ENCODE measurements around the gene TMEM39A.
A peak's percentile ranks its signal among the peaks of the same experiment; 100 is the strongest.

The TMEM39A gene

GRCh38 chr3:119463171-119464169 is at the start of gene TMEM39A:
Gene TMEM39A (minus strand): TSS chr3:119463615. CDS start chr3:119462074, 1,541 bp downstream.
- DNase-seq (ENCODE audit: low read depth in 1 of 2, low spot score in 1 of 2) = peak; percentile 96 to 98

DNA sequence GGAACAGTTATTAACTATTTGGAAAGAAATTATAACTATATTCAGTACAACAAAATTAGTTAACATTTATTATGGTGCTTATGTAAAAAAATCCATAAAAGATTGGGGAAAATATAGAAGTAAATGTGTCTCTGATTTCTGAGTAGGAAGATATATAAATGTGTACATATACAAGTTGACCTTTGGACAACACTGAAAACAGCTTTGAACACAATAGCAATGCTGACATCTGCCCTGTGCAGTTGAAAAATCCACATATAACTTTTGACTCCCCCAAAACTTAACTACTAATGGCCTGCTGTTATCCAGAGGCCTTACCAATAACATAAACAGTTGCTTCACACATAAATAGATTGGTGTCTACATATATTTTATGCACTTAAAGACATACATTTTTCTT is 47.3 kb upstream of the TMEM39A start:
- no peak for DNase-seq (ENCODE audit: low read depth in 1 of 2, low spot score in 1 of 2)

DNA sequence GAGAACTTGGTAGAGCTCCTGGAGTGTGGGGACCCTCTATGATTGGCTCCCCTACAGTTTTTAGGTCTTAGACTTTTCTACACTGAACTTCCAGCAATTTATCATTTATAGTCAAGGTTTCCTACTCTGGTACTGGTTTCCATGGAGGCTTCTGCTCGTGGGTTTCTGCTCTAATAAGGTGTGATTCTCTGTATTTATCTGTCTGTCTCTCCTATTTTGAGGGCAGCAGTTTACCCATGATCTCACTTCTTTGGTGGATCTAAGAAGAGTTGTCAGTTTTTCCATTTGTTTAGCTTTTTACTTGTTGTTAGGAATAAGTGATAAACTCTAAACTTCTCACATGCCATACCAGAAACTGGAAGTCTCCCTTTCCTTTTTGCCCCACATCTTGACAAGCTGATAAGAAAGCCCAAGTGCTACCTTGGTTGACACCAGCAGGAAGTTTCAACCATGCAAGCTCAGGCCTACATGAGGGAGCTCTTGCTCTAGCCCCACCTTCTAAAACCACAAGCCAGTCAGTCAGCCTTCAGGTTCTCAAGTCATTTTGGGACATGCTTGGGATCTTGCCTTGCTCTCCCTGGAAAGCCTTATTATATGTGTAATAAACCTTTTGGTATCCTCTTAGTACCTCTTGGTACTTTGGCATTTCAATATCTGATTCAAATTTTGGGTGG is 44.9 kb upstream of the TMEM39A start:
- no peak for DNase-seq (ENCODE audit: low read depth in 1 of 2, low spot score in 1 of 2)

DNA sequence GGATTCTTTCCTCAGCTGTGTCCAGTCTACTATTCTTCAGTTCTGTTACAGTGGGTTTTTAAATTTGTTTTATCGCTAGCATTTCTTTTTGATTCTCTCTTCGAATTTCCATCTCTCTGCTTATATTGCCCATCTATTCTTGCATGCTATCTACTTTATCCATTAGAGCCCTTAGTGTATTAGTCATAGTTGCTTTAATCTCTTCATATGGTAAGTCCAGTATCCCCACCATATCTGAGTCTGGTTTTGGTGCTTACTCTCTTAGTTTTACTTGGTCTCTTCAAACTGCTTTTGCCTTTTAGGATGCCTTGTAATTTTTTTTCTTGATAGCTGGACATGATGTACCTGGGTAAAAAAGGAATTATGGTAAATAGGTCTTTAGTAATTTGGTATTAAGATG is 44.0 kb upstream of the TMEM39A start:
- no peak for DNase-seq (ENCODE audit: low read depth in 1 of 2, low spot score in 1 of 2)

- no peak for DNase-seq (ENCODE audit: low read depth in 1 of 2, low spot score in 1 of 2)
Observed at GRCh38 chr3:119506631-119507030, 43.2 kb upstream of the TMEM39A start.

DNA sequence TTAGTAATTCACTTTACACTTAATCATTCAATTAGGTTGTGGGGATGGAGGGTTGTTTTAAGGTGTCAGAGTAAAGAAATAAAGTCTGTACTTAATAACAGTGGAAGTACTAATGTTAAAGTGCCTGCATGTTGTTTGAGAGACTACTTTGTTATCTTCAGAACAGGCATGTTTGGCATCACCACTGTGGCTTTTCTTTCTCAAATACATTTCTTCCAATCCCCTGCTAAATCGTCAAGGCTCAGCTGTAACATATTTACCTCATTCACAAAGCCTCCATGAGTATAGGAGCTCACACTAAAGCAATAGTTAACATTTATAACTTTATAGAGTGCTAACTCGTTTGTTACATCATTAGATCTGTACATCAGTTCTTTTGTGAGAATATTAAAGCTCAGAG is 37.5 kb upstream of the TMEM39A start:
- no peak for DNase-seq (ENCODE audit: low read depth in 1 of 2, low spot score in 1 of 2)

GRCh38 chr3:119500265-119500664 is 36.9 kb upstream of the TMEM39A start:
- no peak for DNase-seq (ENCODE audit: low read depth in 1 of 2, low spot score in 1 of 2)

DNA sequence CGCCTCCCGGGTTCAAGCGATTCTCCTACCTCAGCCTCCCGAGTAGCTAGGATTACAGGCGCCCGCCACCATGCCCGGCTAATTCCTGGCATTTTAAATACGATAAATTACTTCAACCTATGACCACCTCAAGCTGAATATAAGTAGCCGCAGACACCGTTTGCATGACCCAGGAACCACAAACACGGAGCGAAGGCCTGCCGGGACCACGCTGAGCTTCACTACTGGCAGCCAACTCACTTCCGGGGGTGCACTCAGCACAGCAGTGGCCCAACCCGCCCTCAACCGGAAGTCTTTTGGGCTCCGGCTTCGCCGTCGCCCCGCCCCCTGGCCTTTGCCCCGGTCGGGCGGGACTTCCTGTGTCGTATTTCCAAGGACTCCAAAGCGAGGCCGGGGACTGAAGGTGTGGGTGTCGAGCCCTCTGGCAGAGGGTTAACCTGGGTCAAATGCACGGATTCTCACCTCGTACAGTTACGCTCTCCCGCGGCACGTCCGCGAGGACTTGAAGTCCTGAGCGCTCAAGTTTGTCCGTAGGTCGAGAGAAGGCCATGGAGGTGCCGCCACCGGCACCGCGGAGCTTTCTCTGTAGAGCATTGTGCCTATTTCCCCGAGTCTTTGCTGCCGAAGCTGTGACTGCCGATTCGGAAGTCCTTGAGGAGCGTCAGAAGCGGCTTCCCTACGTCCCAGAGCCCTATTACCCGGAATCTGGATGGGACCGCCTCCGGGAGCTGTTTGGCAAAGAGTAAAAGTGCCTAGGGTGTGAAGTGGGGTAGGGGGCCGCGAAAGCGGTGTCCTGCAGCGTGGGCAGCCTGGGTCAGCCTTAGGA is 35.0 kb upstream of the TMEM39A start, which contains the start of gene TIMMDC1:
TIMMDC1 (plus strand) TSS at position 362 of the 826 bp plus-strand sequence; CDS start at position 549, 187 bp downstream.
- peak; percentile 92 to 97 for DNase-seq (ENCODE audit: low read depth in 1 of 2, low spot score in 1 of 2)

DNA sequence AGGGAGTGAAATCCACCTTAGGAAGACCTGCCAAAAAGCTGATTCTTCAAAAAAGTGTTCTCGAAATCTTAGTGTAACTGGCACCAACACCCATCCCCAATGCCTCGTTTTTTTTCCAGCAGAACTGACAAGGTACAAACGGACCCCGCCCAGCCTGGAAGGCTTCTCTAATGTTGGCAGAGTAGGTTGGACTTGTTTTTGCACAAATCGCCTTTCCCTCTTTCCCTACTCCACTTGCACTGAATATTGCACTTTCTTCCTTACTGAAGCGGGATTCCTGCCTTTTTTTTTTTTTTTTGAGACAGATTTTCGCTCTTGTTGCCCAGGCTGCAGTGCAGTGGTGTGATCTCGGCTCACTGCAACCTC is 34.4 kb upstream of the TMEM39A start:
- DNase-seq (ENCODE audit: low read depth in 1 of 2, low spot score in 1 of 2) = no peak

- no peak for DNase-seq (ENCODE audit: low read depth in 1 of 2, low spot score in 1 of 2)
Observed at GRCh38 chr3:119494597-119494996, 31.2 kb upstream of the TMEM39A start.

- DNase-seq (ENCODE audit: low read depth in 1 of 2, low spot score in 1 of 2) = no peak
Observed at GRCh38 chr3:119492810-119493209, 29.4 kb upstream of the TMEM39A start.

DNA sequence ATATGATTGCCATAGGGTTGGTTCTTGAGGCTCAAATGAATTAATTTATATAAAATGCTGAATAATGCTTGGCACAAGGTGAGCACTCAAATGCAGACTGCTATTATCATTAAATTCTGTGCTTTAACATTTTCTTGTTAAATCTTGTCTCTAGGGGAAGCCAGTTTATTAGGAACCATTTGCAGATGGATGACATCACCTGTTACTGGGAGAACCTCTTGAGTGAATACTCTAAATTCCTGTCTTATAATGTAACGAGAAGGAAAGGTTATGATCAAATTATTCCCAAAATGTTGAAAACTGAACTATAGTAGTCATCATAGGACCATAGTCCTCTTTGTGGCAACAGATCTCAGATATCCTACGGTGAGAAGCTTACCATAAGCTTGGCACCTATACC is 28.7 kb upstream of the TMEM39A start:
- no peak for DNase-seq (ENCODE audit: low read depth in 1 of 2, low spot score in 1 of 2)

DNA sequence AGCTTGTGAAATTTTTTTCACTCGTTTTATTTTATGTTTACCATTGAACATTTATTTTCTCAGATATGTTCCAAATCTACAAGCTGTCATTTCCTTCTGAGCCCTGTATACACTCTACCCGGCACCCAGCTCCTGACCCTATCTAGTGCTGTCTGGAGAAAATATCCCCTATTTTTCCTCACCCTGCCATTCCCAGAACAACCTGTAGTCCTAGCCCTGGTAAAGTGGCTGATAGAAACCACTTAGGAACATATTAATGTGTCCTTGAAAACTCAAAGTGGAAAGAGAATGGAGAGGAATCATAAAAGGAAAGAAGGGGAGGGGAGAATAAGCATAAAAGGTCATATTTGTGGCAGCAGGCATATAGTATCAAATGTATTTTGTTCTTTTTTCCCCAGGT is 26.7 kb upstream of the TMEM39A start:
- no peak for DNase-seq (ENCODE audit: low read depth in 1 of 2, low spot score in 1 of 2)

DNA sequence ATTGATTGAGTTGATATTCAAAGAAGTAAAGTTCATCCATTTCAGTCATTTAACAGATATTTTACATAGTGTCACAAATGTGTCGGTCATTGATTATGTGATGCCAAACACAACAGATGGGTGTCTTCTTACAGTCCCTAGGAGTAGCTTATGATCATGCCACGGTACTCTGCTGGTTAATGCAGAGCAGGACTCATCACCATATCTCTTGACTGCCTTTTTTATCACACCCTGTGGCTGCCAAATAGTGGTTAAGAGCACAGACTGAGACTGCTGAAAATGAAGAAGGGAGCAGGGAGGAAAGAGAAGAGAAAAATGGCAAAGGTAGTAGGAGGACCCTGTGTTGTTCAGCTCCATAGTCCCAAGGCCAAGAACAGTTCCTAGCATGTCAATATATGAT is 22.1 kb upstream of the TMEM39A start:
- DNase-seq (ENCODE audit: low read depth in 1 of 2, low spot score in 1 of 2) = no peak

- DNase-seq (ENCODE audit: low read depth in 1 of 2, low spot score in 1 of 2) = no peak
Observed at GRCh38 chr3:119483101-119483500, 19.7 kb upstream of the TMEM39A start.

- DNase-seq (ENCODE audit: low read depth in 1 of 2, low spot score in 1 of 2) = no peak
Observed at GRCh38 chr3:119481079-119481478, 17.7 kb upstream of the TMEM39A start.

DNA sequence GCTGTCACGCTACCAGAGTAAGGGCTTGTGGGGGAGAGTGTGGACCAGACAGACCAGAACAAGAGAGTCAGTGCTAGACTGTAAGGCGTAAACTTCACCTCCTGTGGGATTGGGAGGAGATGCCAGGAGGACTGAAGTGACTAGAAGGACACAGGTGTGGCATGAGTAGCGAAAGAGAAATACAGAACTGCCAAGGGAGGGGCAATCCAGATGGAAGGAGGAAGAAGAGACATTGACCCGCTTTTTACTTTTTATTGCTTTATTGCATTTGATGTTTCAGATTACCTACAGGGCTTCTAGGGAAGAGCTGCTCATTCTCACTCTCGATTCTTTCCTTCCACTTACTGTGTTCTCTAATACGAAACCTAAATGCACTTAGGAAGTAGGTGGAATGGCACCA is 7.5 kb upstream of the TMEM39A start:
- DNase-seq (ENCODE audit: low read depth in 1 of 2, low spot score in 1 of 2) = no peak

- no peak for DNase-seq (ENCODE audit: low read depth in 1 of 2, low spot score in 1 of 2)
Observed at GRCh38 chr3:119469418-119470189, 6.2 kb upstream of the TMEM39A start.

DNA sequence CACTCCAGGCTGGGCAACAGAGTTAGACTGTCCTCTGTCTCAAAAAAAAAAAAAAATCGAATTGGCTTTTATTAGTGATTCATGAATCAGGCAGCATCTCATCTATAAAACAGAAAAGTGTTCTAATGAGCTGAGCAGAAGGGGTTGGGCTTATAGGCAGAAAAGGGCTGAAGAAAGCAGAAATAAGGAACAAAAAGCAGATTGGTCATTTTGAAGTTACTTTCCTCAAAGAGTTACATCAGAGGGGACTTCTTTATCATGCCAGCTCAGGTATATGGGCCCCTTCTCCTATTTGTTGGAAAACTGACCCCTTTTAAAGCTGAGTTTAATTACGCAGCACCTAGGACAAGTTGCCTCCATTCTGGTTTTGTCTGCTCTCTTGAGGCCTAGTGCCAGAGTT is 4.6 kb upstream of the TMEM39A start:
- no peak for DNase-seq (ENCODE audit: low read depth in 1 of 2, low spot score in 1 of 2)

- no peak for DNase-seq (ENCODE audit: low read depth in 1 of 2, low spot score in 1 of 2)
Observed at GRCh38 chr3:119457246-119457645, 6.2 kb downstream of the TMEM39A start.

DNA sequence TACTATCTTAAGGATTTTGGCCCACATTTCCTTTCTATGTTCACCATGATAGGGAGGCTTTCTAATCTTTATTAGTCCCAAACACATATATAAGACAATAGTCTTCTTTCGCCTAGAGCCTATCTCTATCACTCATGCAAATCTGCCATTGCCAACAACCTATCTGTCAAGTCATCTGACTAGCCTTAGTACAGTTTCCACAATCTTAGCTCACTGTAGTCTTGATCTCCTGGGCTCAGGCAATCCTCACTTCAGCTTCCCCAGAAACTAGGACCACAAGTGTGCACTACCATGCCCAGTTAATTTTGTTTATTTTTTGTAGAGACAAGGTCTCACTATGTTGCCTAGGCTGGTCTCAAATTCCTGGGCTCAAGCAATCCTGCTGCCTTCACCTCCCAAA is 6.9 kb downstream of the TMEM39A start:
- no peak for DNase-seq (ENCODE audit: low read depth in 1 of 2, low spot score in 1 of 2)

Data from stimulated activated CD4-positive, alpha-beta T cell treated with anti-CD3 and anti-CD28 coated beads, Interleukin-15, amount 100 ng/mL, for 1 hour (primary cell).